Erythroblast (primary cell): ENCODE measurements around the gene CCL4L2.
"Not testable (repeated sequence)": the region's sequence is repeated elsewhere in the genome, so short reads cannot be mapped to it uniquely, and the experiment has no call there.

Experiments
- GATA1 ChIP-seq: IDR thresholded peaks from 2 replicates; pipeline ENCODE4 v1.6.1; 2011; ENCODE audit warnings: low read depth, mild to moderate bottlenecking, control low read depth, low read length, moderate library complexity
- POLR2A ChIP-seq: IDR thresholded peaks from 2 replicates; pipeline ENCODE4 v1.6.1; 2011; ENCODE audit warnings: mild to moderate bottlenecking, low read length

- TF ChIP-seq POLR2A, GATA1: not testable (repeated sequence)
These were observed 9.8 kb upstream of the CCL4L2 start for GRCh38 chr17:36201102-36201501.
